A673 (cell line): ENCODE data around the gene KCNJ15.

Source experiments
- CTCF ChIP-seq: fragments of 300-800, 200-600 bp; sonication (generic); conservative IDR thresholded peaks from 2 replicates; pipeline ENCODE4 v1.5.1; 2017; ENCODE audit warnings: low read depth, mild to moderate bottlenecking, antibody characterized with exemption, low read length, moderate library complexity, mixed read lengths
- EZH2 ChIP-seq: fragments of 200-600 bp; sonication (generic); IDR thresholded peaks from 2 replicates; pipeline ENCODE4 v1.6.1; 2017; ENCODE audit warnings: borderline replicate concordance, low read depth, mild to moderate bottlenecking, mixed read lengths, antibody characterized with exemption, low read length; ENCODE audit not compliant: poor library complexity, severe bottlenecking

- TF ChIP-seq CTCF (no peak), EZH2 (no peak)
These were observed 51.8 kb downstream of the KCNJ15 start for GRCh38 chr21:38308532-38309119.
